GM23338 (cell line): ENCODE data around the gene UBE2V1.

Source experiments
- CTCF ChIP-seq, 2 experiments: fragments of 200-600 bp in 1 of 2; sonication (generic) in 1 of 2; conservative IDR thresholded peaks; 2 replicates each; pipeline versions ENCODE4 v1.5.1 to v1.6.1; 2016 to 2017; ENCODE audit warnings: antibody characterized with exemption in 2 of 2, low read depth in 2 of 2, mild to moderate bottlenecking in 2 of 2, moderate library complexity in 1 of 2
- EZH2 ChIP-seq: fragments of 200-600 bp; sonication (generic); IDR thresholded peaks from one replicate; pipeline ENCODE4 v1.8.0; 2017; ENCODE audit warnings: antibody characterized with exemption, mild to moderate bottlenecking, low read depth; ENCODE audit not compliant: unreplicated experiment
- EZH2phosphoT487 ChIP-seq: fragments of 200-600 bp; sonication (generic); IDR thresholded peaks from one replicate; pipeline ENCODE4 v1.8.1; 2018; ENCODE audit warnings: antibody characterized with exemption; ENCODE audit not compliant: unreplicated experiment
- POLR2AphosphoS5 ChIP-seq: IDR thresholded peaks from 2 replicates; pipeline ENCODE4 v1.6.1; 2016; ENCODE audit warnings: antibody characterized with exemption, low read depth
- REST ChIP-seq: IDR thresholded peaks from one replicate; pipeline ENCODE4 v1.6.1; 2018; ENCODE audit warnings: antibody characterized with exemption; ENCODE audit not compliant: unreplicated experiment
- ZNF114 ChIP-seq: fragments of 250-450 bp; sonication (Bioruptor Pico); IDR thresholded peaks from 2 replicates; pipeline ENCODE4 v1.5.0; 2020; ENCODE audit warnings: mild to moderate bottlenecking, moderate library complexity
- ZNF331 ChIP-seq: fragments of 250-450 bp; sonication (Bioruptor Pico); IDR thresholded peaks from 2 replicates; pipeline ENCODE4 v1.5.0; 2020; ENCODE audit warnings: low read depth, mild to moderate bottlenecking, moderate library complexity

- TF ChIP-seq CTCF (conservative IDR thresholded peaks at IDR 0.05; ENCODE audit: low read depth in 2 of 2) (no peak), ZNF114 (CRISPR knock-in tag) (no peak), REST (no peak), EZH2phosphoT487 (no peak), POLR2AphosphoS5 (no peak), EZH2 (no peak), ZNF331 (no peak)
Measured at GRCh38 chr20:50118203-50118602, 5.3 kb upstream of the UBE2V1 start.
